ENCODE measurements around the gene ALOX5.

- TF ChIP-seq CTCF (conservative IDR thresholded peaks at IDR 0.05; ENCODE audit: low read depth, low read length) (no peak), EZH2 (IDR thresholded peaks at IDR 0.05; ENCODE audit: low read length, unreplicated experiment) (no peak)
Measured at GRCh38 chr10:45438466-45439090, 64.6 kb downstream of the ALOX5 start.
